SK-N-MC (cell line): ENCODE results near the gene FLRT2.

Experiments
- EZH2 ChIP-seq: fragments of 200-600 bp; sonication (generic); IDR thresholded peaks from one replicate; pipeline ENCODE4 v1.6.1; 2017; ENCODE audit warnings: antibody characterized with exemption
- FOXP2 ChIP-seq: optimal IDR thresholded peaks from 2 replicates; pipeline ENCODE3; 2011; ENCODE audit warnings: mild to moderate bottlenecking, moderate library complexity; ENCODE audit not compliant: insufficient read depth; ENCODE audit errors: extremely low read length, control extremely low read depth
- POLR2AphosphoS5 ChIP-seq: IDR thresholded peaks from 2 replicates; pipeline ENCODE4 v1.6.1; 2012; ENCODE audit warnings: mild to moderate bottlenecking, low read depth, low read length, borderline replicate concordance

- TF ChIP-seq EZH2 (no peak), FOXP2 (no peak), POLR2AphosphoS5 (no peak)
Observed at GRCh38 chr14:85701763-85702162, 171.8 kb downstream of the FLRT2 start.
